GM19239 (cell line): Measurements from ENCODE around the gene PSMD5.

ENCODE experiments used
- DNase-seq: peaks from one replicate; pipeline ENCODE4 v3.0.0; 2011; ENCODE audit warnings: low spot score; ENCODE audit not compliant: insufficient read length
- FAIRE-seq: peaks from 2 replicates; lab custom pipeline; 2011; peaks lifted over from hg19 to GRCh38; lab: Jason Lieb, UNC

Gene PSMD5

GRCh38 chr9:120770931-120771330, 71.8 kb downstream of the PSMD5 start:
- FAIRE-seq (no peak), DNase-seq (no peak)

DNA sequence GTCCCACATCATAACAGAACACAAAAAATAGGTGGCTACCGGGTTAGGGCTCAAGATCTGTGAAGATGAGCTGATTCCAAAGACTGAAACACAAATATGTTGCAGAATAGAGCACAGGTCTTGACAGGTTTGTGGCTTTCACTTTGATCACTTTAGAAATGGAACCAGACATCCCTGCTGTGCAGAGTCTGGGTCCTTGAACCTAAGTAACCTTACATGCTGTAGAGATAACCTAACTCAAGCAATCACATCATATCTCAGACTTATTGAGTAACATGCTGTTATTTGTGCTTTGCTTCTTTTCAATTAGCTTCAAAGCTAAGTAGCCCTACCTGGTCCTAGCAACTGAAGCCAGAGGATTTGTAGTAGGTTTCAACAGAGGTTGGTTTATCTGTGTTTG, 73.8 kb downstream of the PSMD5 start:
- FAIRE-seq = no peak
- no peak for DNase-seq

DNA sequence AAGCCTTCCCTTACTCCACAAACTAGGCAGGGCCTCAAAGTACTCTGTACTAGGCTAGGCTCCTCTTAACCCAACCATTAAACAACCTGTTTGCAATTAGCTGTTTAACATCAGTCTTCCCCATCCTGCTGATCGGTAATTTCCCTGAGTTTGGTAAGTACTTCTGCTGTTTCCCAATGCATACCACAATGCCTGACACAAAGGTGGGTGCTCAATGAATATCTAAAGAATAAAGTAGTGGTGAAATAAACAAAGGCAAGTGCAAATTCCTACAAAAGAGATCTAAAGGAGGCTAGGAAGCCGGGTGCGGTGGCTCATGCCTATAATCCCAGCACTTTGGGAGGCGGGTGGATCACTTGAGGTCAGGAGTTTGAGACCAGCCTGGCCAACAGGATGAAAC, 74.5 kb downstream of the PSMD5 start:
- FAIRE-seq (no peak), DNase-seq (no peak)

DNA sequence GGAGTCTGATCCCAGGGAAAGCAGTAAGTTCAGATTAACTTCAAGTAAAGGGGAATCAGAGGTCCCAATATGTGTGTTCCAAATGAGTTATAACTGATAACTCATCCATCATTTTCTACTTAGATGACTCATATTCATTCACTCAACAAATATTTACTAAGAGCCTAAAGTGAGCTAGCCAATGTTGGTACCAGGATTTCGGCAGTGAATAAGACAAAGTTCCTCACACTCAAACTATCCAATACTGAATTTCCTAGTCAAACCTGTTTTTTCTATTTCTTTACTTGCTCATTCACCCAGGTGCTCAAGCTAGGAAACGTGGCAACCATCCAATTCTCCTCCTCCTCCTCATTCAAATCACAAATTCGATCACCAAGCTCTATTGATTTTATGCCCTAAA, 75.3 kb downstream of the PSMD5 start:
- no peak for DNase-seq

More for the DNA sequence above, 75.3 kb downstream of the PSMD5 start:
- FAIRE-seq = no peak
